Measurements from ENCODE around the gene ZBTB40.

GRCh38 chr1:22408230-22408629 is 43.4 kb upstream of the ZBTB40 start:
- TF ChIP-seq CTCF (conservative IDR thresholded peaks at IDR 0.05; ENCODE audit: low read depth, low read length) (no peak), EZH2 (IDR thresholded peaks at IDR 0.05; ENCODE audit: borderline replicate concordance, low read depth, low read length, poor library complexity, severe bottlenecking) (no peak)
